B cell (primary cell): ENCODE data around the gene DSPP. TPM values are rescaled to one million over a fixed set of nuclear protein-coding genes. Genes with fewer than 3 reads are reported as not detected.

Experiments
- ATAC-seq: fragments of 200-7000 bp; cut with Tn5 transposase; one replicate; pipeline ENCODE4 v1.10.0; 2021; ENCODE audit warnings: low read depth, mild to moderate bottlenecking, moderate number of reproducible peaks, moderate library complexity
- CTCF ChIA-PET: fragments of 350-600 bp; sonication (Branson Sonifier 250); formaldehyde crosslinking; loops from one replicate; lab custom pipeline; 2021; ENCODE audit warnings: antibody characterized with exemption, inconsistent platforms; lab: Charles Lee
- POLR2A ChIA-PET: fragments of 350-600 bp; sonication (Branson Sonifier 250); formaldehyde crosslinking; loops from one replicate; lab custom pipeline; 2021; ENCODE audit warnings: antibody characterized with exemption; lab: Charles Lee
- DNase-seq: peaks from one replicate; pipeline ENCODE4 v3.0.0; 2013
- H2AFZ ChIP-seq: 2 replicates; pipeline ENCODE4 v1.6.1; 2012; ENCODE audit warnings: mild to moderate bottlenecking, low read depth, low read length; ENCODE audit not compliant: insufficient read depth, poor library complexity, severe bottlenecking
- H3K27ac ChIP-seq, 2 donors: 1 replicate in 1 of 2; 2 replicates in 1 of 2; pipeline ENCODE4 v1.5.1; 2012 to 2013; ENCODE audit warnings: low read length in 2 of 2, mild to moderate bottlenecking in 2 of 2, moderate library complexity in 1 of 2
- H3K27me3 ChIP-seq, 4 experiments: fragments of 200-600 bp in 1 of 4; sonication (generic) in 1 of 4; replicated peaks in 1 of 4; 1 replicate in 2 of 4; 2 replicates in 2 of 4; pipeline versions ENCODE4 v1.6.1 to v1.7.0; 2013 to 2016; ENCODE audit warnings: low read length in 3 of 4, mild to moderate bottlenecking in 2 of 4, mixed read lengths in 1 of 4, moderate library complexity in 1 of 4; ENCODE audit not compliant: insufficient read depth in 4 of 4, control insufficient read depth in 3 of 4; ENCODE audit errors: control extremely low read depth in 1 of 4
- H3K36me3 ChIP-seq, 2 experiments: replicated peaks in 1 of 2; 1 replicate in 1 of 2; 2 replicates in 1 of 2; pipeline versions ENCODE4 v1.6.1 to v1.7.1; 2013; ENCODE audit warnings: low read length in 1 of 2; ENCODE audit not compliant: insufficient read depth in 2 of 2, control insufficient read depth in 1 of 2; ENCODE audit errors: control extremely low read depth in 1 of 2, extremely low read depth in 1 of 2
- H3K4me1 ChIP-seq, 2 donors: fragments of 200-600 bp in 1 of 2; sonication (generic) in 1 of 2; 1 replicate in 1 of 2; 2 replicates in 1 of 2; pipeline versions ENCODE4 v1.5.1 to v1.6.1; 2013 to 2017; ENCODE audit warnings: low read length in 2 of 2; ENCODE audit not compliant: control insufficient read depth in 2 of 2, insufficient read depth in 2 of 2
- H3K4me2 ChIP-seq: replicated peaks from 2 replicates; pipeline ENCODE3; 2012; ENCODE audit warnings: mild to moderate bottlenecking, low read depth, low read length; ENCODE audit not compliant: poor library complexity, severe bottlenecking
- H3K4me3 ChIP-seq, 5 experiments: fragments of 200-600 bp in 1 of 5; sonication (generic) in 1 of 5; 1 replicate in 3 of 5; 2 replicates in 2 of 5; pipeline versions ENCODE4 v1.5.1 to v1.7.0; 2011 to 2016; ENCODE audit warnings: low read length in 4 of 5, mild to moderate bottlenecking in 4 of 5, low read depth in 2 of 5, control low read depth in 1 of 5, moderate library complexity in 1 of 5; ENCODE audit not compliant: insufficient read depth in 1 of 5; ENCODE audit errors: control extremely low read depth in 1 of 5, extremely low read depth in 1 of 5
- H3K79me2 ChIP-seq: fragments of 200-600 bp; sonication (generic); one replicate; pipeline ENCODE4 v1.6.0; 2016; ENCODE audit warnings: low read length; ENCODE audit not compliant: control insufficient read depth, insufficient read depth
- H3K9ac ChIP-seq: fragments of 200-600 bp; sonication (generic); 2 replicates; pipeline ENCODE4 v1.6.1; 2017; ENCODE audit warnings: mild to moderate bottlenecking, low read length, moderate library complexity
- H3K9me3 ChIP-seq, 3 donors: one replicate each; pipeline versions ENCODE4 v1.6.1 to v1.7.1; 2013; ENCODE audit warnings: low read length in 2 of 3; ENCODE audit not compliant: control insufficient read depth in 2 of 3, insufficient read depth in 1 of 3; ENCODE audit errors: control extremely low read depth in 1 of 3
- H4K20me1 ChIP-seq: 2 replicates; pipeline ENCODE4 v1.6.0; 2012; ENCODE audit warnings: mild to moderate bottlenecking, low read length; ENCODE audit not compliant: insufficient read depth, control insufficient read depth, poor library complexity, severe bottlenecking
- H3K27ac Mint-ChIP-seq: one replicate; pipeline ENCODE4 v1.8.0; 2021; ENCODE audit warnings: mixed read lengths
- H3K27me3 Mint-ChIP-seq: one replicate; pipeline ENCODE4 v1.8.0; 2021; ENCODE audit warnings: mixed read lengths
- H3K4me1 Mint-ChIP-seq: one replicate; pipeline ENCODE4 v1.8.0; 2021; ENCODE audit warnings: mixed read lengths
- H3K4me3 Mint-ChIP-seq: one replicate; pipeline ENCODE4 v1.8.0; 2021; ENCODE audit warnings: mixed read lengths
- H3K9me3 Mint-ChIP-seq: one replicate; pipeline ENCODE4 v1.8.0; 2022; ENCODE audit warnings: mixed read lengths; ENCODE audit not compliant: insufficient read depth
- EZH2 ChIP-seq: IDR thresholded peaks from 2 replicates; pipeline ENCODE4 v1.6.1; 2012; ENCODE audit warnings: borderline replicate concordance, low read depth, mild to moderate bottlenecking, moderate library complexity, low read length; ENCODE audit not compliant: insufficient read depth, poor library complexity, severe bottlenecking
- WGBS: methylation state at CpG from one replicate; pipeline ENCODE4 v1.1.5; 2013; ENCODE audit warnings: missing lambda C conversion rate; ENCODE audit not compliant: insufficient coverage; 5-methylcytosine and 5-hydroxymethylcytosine counted together
- intact Hi-C: fragments of 100-400 bp; cut with micrococcal nuclease; formaldehyde crosslinking; loops from one replicate; pipeline ENCODE4 v1.10.0; 2022
- polyA plus RNA-seq: library from polyadenylated mRNA; depleted of rRNA; stranded (reverse); fragments of >200 nt; gene quantifications from 2 replicates; pipeline ENCODE4 v1.2.3, GENCODE V29; 2012
- total RNA-seq, 2 donors: library from RNA; stranded (reverse); fragments of 120-200 nt in 1 of 2; gene quantifications; 1 replicate in 1 of 2; 2 replicates in 1 of 2; pipeline versions ENCODE4 v1.2.3 to v1.2.4, GENCODE V29; 2013 to 2022
- TF ChIP-seq, protein P1 (sequence below): fragments of 200-600 bp; IDR thresholded peaks from one replicate; pipeline ENCODE4 v1.8.0; 2022; ENCODE audit warnings: antibody characterized with exemption, mild to moderate bottlenecking

The DSPP gene
- total and polyA plus RNA-seq, 2 donors (not counting 1 experiment from before 2014, with no cell fraction given): not detected

DNA sequence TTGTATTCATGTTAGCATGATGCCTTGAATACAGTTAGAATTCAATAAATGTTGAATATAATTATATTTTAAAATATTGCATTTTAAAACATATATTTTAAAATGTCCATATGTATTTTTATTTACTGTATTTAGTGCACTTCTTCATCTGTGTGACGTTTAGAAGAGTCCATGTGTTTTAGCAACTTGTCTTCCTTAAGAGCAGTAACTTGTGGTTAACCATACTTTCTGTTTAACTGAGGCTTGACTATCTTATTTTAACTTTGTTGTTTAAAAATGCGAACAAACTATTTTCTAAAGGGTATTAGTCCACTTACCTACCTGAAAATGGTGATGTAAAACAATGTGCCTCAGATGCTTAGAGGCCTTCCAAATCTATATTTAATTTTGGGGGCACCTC lies 42.6 kb downstream of the DSPP start:
- Histone ChIP-seq H3K4me1 (no peaks in the 10 kb centered on the region), H3K79me2 (no peaks in the 10 kb centered on the region), H3K4me3 (no peak overlapping the region), H4K20me1 (no peaks in the 10 kb centered on the region), H3K9me3 (no peaks in the 10 kb centered on the region), H3K27me3 (no peaks in the 10 kb centered on the region), H3K9ac (no peak overlapping the region), H3K36me3 (no peaks in the 10 kb centered on the region), H3K4me2 (no peak overlapping the region), H2AFZ (no peak overlapping the region), H3K27ac (no peak overlapping the region)
- no peaks in the 10 kb centered on the region for H3K27me3 Mint-ChIP-seq
- ChIA-PET POLR2A (no interaction called here), CTCF (no interaction called here)
- H3K4me3 Mint-ChIP-seq: no peak overlapping the region
- no CpG with 5 or more reads among the region's 2 CpGs for WGBS
- no peak for DNase-seq
- intact Hi-C loops: no loop called here
- ATAC-seq: no peak
- H3K9me3 Mint-ChIP-seq: no peaks in the 10 kb centered on the region
- H3K4me1 Mint-ChIP-seq: no peaks in the 10 kb centered on the region
- no peak overlapping the region for H3K27ac Mint-ChIP-seq
- TF ChIP-seq EZH2: no peak
- TF ChIP-seq, protein P1, sequence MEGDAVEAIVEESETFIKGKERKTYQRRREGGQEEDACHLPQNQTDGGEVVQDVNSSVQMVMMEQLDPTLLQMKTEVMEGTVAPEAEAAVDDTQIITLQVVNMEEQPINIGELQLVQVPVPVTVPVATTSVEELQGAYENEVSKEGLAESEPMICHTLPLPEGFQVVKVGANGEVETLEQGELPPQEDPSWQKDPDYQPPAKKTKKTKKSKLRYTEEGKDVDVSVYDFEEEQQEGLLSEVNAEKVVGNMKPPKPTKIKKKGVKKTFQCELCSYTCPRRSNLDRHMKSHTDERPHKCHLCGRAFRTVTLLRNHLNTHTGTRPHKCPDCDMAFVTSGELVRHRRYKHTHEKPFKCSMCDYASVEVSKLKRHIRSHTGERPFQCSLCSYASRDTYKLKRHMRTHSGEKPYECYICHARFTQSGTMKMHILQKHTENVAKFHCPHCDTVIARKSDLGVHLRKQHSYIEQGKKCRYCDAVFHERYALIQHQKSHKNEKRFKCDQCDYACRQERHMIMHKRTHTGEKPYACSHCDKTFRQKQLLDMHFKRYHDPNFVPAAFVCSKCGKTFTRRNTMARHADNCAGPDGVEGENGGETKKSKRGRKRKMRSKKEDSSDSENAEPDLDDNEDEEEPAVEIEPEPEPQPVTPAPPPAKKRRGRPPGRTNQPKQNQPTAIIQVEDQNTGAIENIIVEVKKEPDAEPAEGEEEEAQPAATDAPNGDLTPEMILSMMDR: no peak

DNA sequence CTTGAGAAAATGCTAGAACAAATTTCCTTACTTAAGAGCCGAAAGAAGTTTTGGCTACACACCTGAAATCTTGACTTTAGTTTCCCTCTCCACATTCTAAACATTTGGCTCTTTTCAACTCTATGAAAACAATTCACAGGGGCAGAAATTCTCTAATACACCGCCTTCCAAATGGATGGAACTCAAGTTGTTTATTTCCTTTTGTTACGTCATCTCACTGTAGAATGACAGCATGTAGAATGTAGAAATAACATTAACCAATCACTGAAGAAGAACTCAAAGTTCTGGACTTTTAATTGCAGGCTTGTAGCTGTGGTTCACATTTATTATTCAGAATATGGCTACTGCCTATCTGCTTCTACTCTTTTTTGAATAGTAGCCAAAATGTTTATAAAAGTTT lies 43.6 kb downstream of the DSPP start:
- CTCF ChIA-PET: no interaction called here
- H3K9ac ChIP-seq: no peak overlapping the region

More for the DNA sequence above, 43.6 kb downstream of the DSPP start:
- TF ChIP-seq, protein P1: no peak
- no peak for TF ChIP-seq EZH2
- Histone ChIP-seq H3K4me3 (no peak overlapping the region), H4K20me1 (no peaks in the 10 kb centered on the region), H3K27ac (no peak overlapping the region), H3K36me3 (no peaks in the 10 kb centered on the region), H2AFZ (no peak overlapping the region), H3K79me2 (no peaks in the 10 kb centered on the region), H3K9me3 (no peaks in the 10 kb centered on the region), H3K4me2 (no peak overlapping the region), H3K27me3 (no peaks in the 10 kb centered on the region), H3K4me1 (no peaks in the 10 kb centered on the region)
- WGBS: 100% methylated on average over 1 of the region's 3 CpGs
- DNase-seq (no peak), ATAC-seq (no peak)
- Mint-ChIP-seq H3K27ac (no peak overlapping the region), H3K27me3 (no peaks in the 10 kb centered on the region), H3K4me1 (no peaks in the 10 kb centered on the region), H3K9me3 (no peaks in the 10 kb centered on the region), H3K4me3 (no peak overlapping the region)
- intact Hi-C loops: no loop called here
- POLR2A ChIA-PET: no interaction called here
